MM.1S (cell line): ENCODE results near the gene UGT1A4.

Source experiments
- CTCF ChIP-seq: fragments of 300-600 bp; sonication (generic); IDR thresholded peaks from 2 replicates; pipeline ENCODE4 v1.5.1; 2016; ENCODE audit warnings: antibody characterized with exemption, low read length, mixed read lengths
- EZH2 ChIP-seq: fragments of 300-600 bp; sonication (generic); optimal IDR thresholded peaks from 2 replicates; pipeline ENCODE3; 2017; ENCODE audit warnings: low read depth, mild to moderate bottlenecking, antibody characterized with exemption, low read length, mixed read lengths
- EZH2phosphoT487 ChIP-seq: fragments of 300-600 bp; sonication (generic); IDR thresholded peaks from 2 replicates; pipeline ENCODE4 v1.6.1; 2018; ENCODE audit warnings: antibody characterized with exemption, low read length

GRCh38 chr2:233705911-233706506, 12.5 kb upstream of the UGT1A4 start:
- TF ChIP-seq EZH2 (no peak), CTCF (no peak), EZH2phosphoT487 (no peak)
